Measurements from ENCODE around the gene NFAT5. TPM values are rescaled to one million over a fixed set of nuclear protein-coding genes. Genes with fewer than 3 reads are reported as not detected.

Gene NFAT5
- total RNA-seq, 4 donors from 2014 or later, result 67.7 to 146 (median 80.8) TPM

GRCh38 chr16:69611103-69611640 lies 45.4 kb downstream of the NFAT5 start:
- Histone ChIP-seq H3K4me1 (peaks cover 36% of the 10 kb centered on the region), H3K9me3 (no peaks in the 10 kb centered on the region), H3K4me3 (no peak overlapping the region), H3K27ac (no peak overlapping the region), H3K36me3 (no peaks in the 10 kb centered on the region), H3K27me3 (no peaks in the 10 kb centered on the region)
- TF ChIP-seq EP300 (IDR thresholded peaks at IDR 0.05), result no peak
- no peak for TF ChIP-seq POLR2A (IDR thresholded peaks at IDR 0.05)
- TF ChIP-seq CTCF (IDR thresholded peaks at IDR 0.05), result no peak
- TF ChIP-seq POLR2AphosphoS5 (IDR thresholded peaks at IDR 0.05), result no peak
- no peak for DNase-seq (ENCODE audit: low spot score in 2 of 2)

- no peaks in the 10 kb centered on the region for H3K27me3 ChIP-seq
- H3K4me3 ChIP-seq, result no peak overlapping the region
- peak overlapping the region; percentile 62 for H3K27ac ChIP-seq
- TF ChIP-seq EP300 (IDR thresholded peaks at IDR 0.05) (no peak), POLR2A (IDR thresholded peaks at IDR 0.05) (no peak), CTCF (IDR thresholded peaks at IDR 0.05) (no peak), POLR2AphosphoS5 (IDR thresholded peaks at IDR 0.05) (no peak)
- WGBS, result 36% methylated on average over 1 of the region's 1 CpG
- no peak for DNase-seq (ENCODE audit: low spot score in 2 of 2)
- no peaks in the 10 kb centered on the region for H3K9me3 ChIP-seq
- H3K36me3 ChIP-seq, result no peaks in the 10 kb centered on the region
- H3K4me1 ChIP-seq, result peaks cover 45% of the 10 kb centered on the region
Measured at GRCh38 chr16:69613378-69614154, 47.8 kb downstream of the NFAT5 start.

GRCh38 chr16:69615528-69615927 lies 49.8 kb downstream of the NFAT5 start:
- TF ChIP-seq CTCF (IDR thresholded peaks at IDR 0.05) (no peak), POLR2AphosphoS5 (IDR thresholded peaks at IDR 0.05) (no peak), POLR2A (IDR thresholded peaks at IDR 0.05) (no peak), EP300 (IDR thresholded peaks at IDR 0.05) (no peak)
- no peak overlapping the region for H3K27ac ChIP-seq
- no peaks in the 10 kb centered on the region for H3K36me3 ChIP-seq
- H3K27me3 ChIP-seq, result no peaks in the 10 kb centered on the region
- DNase-seq (ENCODE audit: low spot score in 2 of 2), result no peak
- peaks cover 58% of the 10 kb centered on the region for H3K4me1 ChIP-seq
- H3K9me3 ChIP-seq, result no peaks in the 10 kb centered on the region
- WGBS, result 96% methylated on average over 2 of the region's 2 CpGs
- no peak overlapping the region for H3K4me3 ChIP-seq

GRCh38 chr16:69616082-69616481 lies 50.3 kb downstream of the NFAT5 start:
- no peak for DNase-seq (ENCODE audit: low spot score in 2 of 2)

GRCh38 chr16:69618307-69618706 lies 52.5 kb downstream of the NFAT5 start:
- DNase-seq (ENCODE audit: low spot score in 2 of 2), result no peak
- peaks cover 42% of the 10 kb centered on the region for H3K4me1 ChIP-seq
- H3K36me3 ChIP-seq, result no peaks in the 10 kb centered on the region
- TF ChIP-seq POLR2A (IDR thresholded peaks at IDR 0.05) (no peak), POLR2AphosphoS5 (IDR thresholded peaks at IDR 0.05) (no peak), CTCF (IDR thresholded peaks at IDR 0.05) (no peak), EP300 (IDR thresholded peaks at IDR 0.05) (no peak)
- H3K9me3 ChIP-seq, result no peaks in the 10 kb centered on the region
- H3K27me3 ChIP-seq, result no peaks in the 10 kb centered on the region
- no peak overlapping the region for H3K27ac ChIP-seq
- no peak overlapping the region for H3K4me3 ChIP-seq
- WGBS, result 13% methylated on average over 1 of the region's 1 CpG

More at GRCh38 chr16:69616082-69616481, 50.3 kb downstream of the NFAT5 start:
- Histone ChIP-seq H3K36me3 (no peaks in the 10 kb centered on the region), H3K27ac (no peak overlapping the region), H3K4me1 (peaks cover 57% of the 10 kb centered on the region), H3K9me3 (no peaks in the 10 kb centered on the region), H3K4me3 (no peak overlapping the region), H3K27me3 (no peaks in the 10 kb centered on the region)
- no peak for TF ChIP-seq POLR2AphosphoS5 (IDR thresholded peaks at IDR 0.05)
- WGBS, result 93% methylated on average over 4 of the region's 4 CpGs

Data from suprapubic skin (tissue), 4 donors.